Muscle layer of colon (tissue), 2 donors: ENCODE measurements around the gene PROCA1.
"Not testable (repeated sequence)": the region's sequence is repeated elsewhere in the genome, so short reads cannot be mapped to it uniquely, and the experiment has no call there.

Experiments used
- H3K27ac ChIP-seq: one replicate; pipeline ENCODE4 v1.7.0; 2013; ENCODE audit warnings: low read depth, mild to moderate bottlenecking, low read length, moderate library complexity
- H3K27me3 ChIP-seq, 2 donors: one replicate each; pipeline ENCODE4 v1.7.0; 2013; ENCODE audit warnings: low read length in 2 of 2, mild to moderate bottlenecking in 2 of 2; ENCODE audit not compliant: insufficient read depth in 2 of 2, control insufficient read depth in 1 of 2
- H3K36me3 ChIP-seq: one replicate; pipeline ENCODE4 v1.7.0; 2013; ENCODE audit warnings: mild to moderate bottlenecking, low read length; ENCODE audit not compliant: insufficient read depth
- H3K4me1 ChIP-seq: one replicate; pipeline ENCODE4 v1.7.0; 2013; ENCODE audit warnings: mild to moderate bottlenecking, low read length; ENCODE audit not compliant: insufficient read depth
- H3K4me3 ChIP-seq, 2 donors: one replicate each; pipeline ENCODE4 v1.7.0; 2013; ENCODE audit warnings: low read length in 2 of 2, low read depth in 1 of 2, mild to moderate bottlenecking in 1 of 2, moderate library complexity in 1 of 2
- H3K9ac ChIP-seq: one replicate; pipeline ENCODE4 v1.7.0; 2013; ENCODE audit warnings: low read length
- H3K9me3 ChIP-seq: one replicate; pipeline ENCODE4 v1.7.0; 2013; ENCODE audit warnings: mild to moderate bottlenecking, low read length
- donor health status: abdominal sarcoma.
- donor health status: Adenocarcinoma of cecum.

Gene PROCA1

GRCh38 chr17:28741358-28742349 lies 30.0 kb upstream of the PROCA1 start:
- H3K4me1 ChIP-seq = peaks cover 24% of the 10 kb centered on the region
- H3K27me3 ChIP-seq = no peaks in the 10 kb centered on the region
- no peak overlapping the region for H3K27ac ChIP-seq
- no peaks in the 10 kb centered on the region for H3K36me3 ChIP-seq
- H3K9me3 ChIP-seq = no peaks in the 10 kb centered on the region
- H3K4me3 ChIP-seq = no peak overlapping the region
- H3K9ac ChIP-seq = no peak overlapping the region

- H3K9ac ChIP-seq = no peak overlapping the region
- no peaks in the 10 kb centered on the region for H3K9me3 ChIP-seq
- no peaks in the 10 kb centered on the region for H3K27me3 ChIP-seq
- no peak overlapping the region for H3K27ac ChIP-seq
- H3K36me3 ChIP-seq = no peaks in the 10 kb centered on the region
- no peak overlapping the region for H3K4me3 ChIP-seq
- H3K4me1 ChIP-seq = peaks cover 14% of the 10 kb centered on the region
Observed at GRCh38 chr17:28740406-28741357, 29.0 kb upstream of the PROCA1 start.

- Histone ChIP-seq H3K9ac (no peak overlapping the region), H3K36me3 (no peaks in the 10 kb centered on the region), H3K9me3 (no peaks in the 10 kb centered on the region), H3K27me3 (no peaks in the 10 kb centered on the region), H3K4me3 (no peak overlapping the region), H3K27ac (no peak overlapping the region), H3K4me1 (no peaks in the 10 kb centered on the region)
Observed at GRCh38 chr17:28738680-28739384, 27.1 kb upstream of the PROCA1 start.

GRCh38 chr17:28737770-28738679 lies 26.3 kb upstream of the PROCA1 start:
- no peak overlapping the region for H3K9ac ChIP-seq
- no peak overlapping the region for H3K4me3 ChIP-seq
- H3K27me3 ChIP-seq = no peaks in the 10 kb centered on the region
- no peaks in the 10 kb centered on the region for H3K4me1 ChIP-seq
- no peaks in the 10 kb centered on the region for H3K9me3 ChIP-seq
- no peak overlapping the region for H3K27ac ChIP-seq
- no peaks in the 10 kb centered on the region for H3K36me3 ChIP-seq

GRCh38 chr17:28737316-28737715 lies 25.6 kb upstream of the PROCA1 start:
- Histone ChIP-seq H3K27ac (no peak overlapping the region), H3K4me1 (no peaks in the 10 kb centered on the region), H3K36me3 (no peaks in the 10 kb centered on the region), H3K27me3 (no peaks in the 10 kb centered on the region), H3K9me3 (no peaks in the 10 kb centered on the region), H3K4me3 (no peak overlapping the region), H3K9ac (no peak overlapping the region)

- H3K27me3 ChIP-seq, H3K4me1 ChIP-seq, H3K27ac ChIP-seq, H3K4me3 ChIP-seq, H3K9me3 ChIP-seq, H3K9ac ChIP-seq, H3K36me3 ChIP-seq: not testable (repeated sequence)
Observed at GRCh38 chr17:28735913-28736769, 24.5 kb upstream of the PROCA1 start.

GRCh38 chr17:28735242-28735722 lies 23.6 kb upstream of the PROCA1 start:
- H3K9me3 ChIP-seq = no peaks in the 10 kb centered on the region
- H3K9ac ChIP-seq = no peak overlapping the region
- H3K36me3 ChIP-seq = no peaks in the 10 kb centered on the region
- H3K27me3 ChIP-seq = no peaks in the 10 kb centered on the region
- H3K4me3 ChIP-seq = no peak overlapping the region
- H3K27ac ChIP-seq = no peak overlapping the region
- H3K4me1 ChIP-seq = no peaks in the 10 kb centered on the region

GRCh38 chr17:28734712-28735241 lies 23.1 kb upstream of the PROCA1 start:
- no peaks in the 10 kb centered on the region for H3K36me3 ChIP-seq
- H3K9me3 ChIP-seq = no peaks in the 10 kb centered on the region
- no peak overlapping the region for H3K27ac ChIP-seq
- H3K4me3 ChIP-seq = no peak overlapping the region
- no peak overlapping the region for H3K9ac ChIP-seq
- no peaks in the 10 kb centered on the region for H3K4me1 ChIP-seq
- H3K27me3 ChIP-seq = no peaks in the 10 kb centered on the region

- Histone ChIP-seq H3K9me3 (no peaks in the 10 kb centered on the region), H3K4me3 (no peak overlapping the region), H3K4me1 (no peaks in the 10 kb centered on the region), H3K9ac (no peak overlapping the region), H3K36me3 (no peaks in the 10 kb centered on the region), H3K27me3 (no peaks in the 10 kb centered on the region), H3K27ac (no peak overlapping the region)
Observed at GRCh38 chr17:28733346-28733745, 21.7 kb upstream of the PROCA1 start.
